Osteoblast (primary cell): ENCODE data around the gene ARHGEF11. TPM values are rescaled to one million over a fixed set of nuclear protein-coding genes. Genes with fewer than 3 reads are reported as not detected.
A peak's percentile ranks its signal among the peaks of the same experiment; 100 is the strongest.

Experiments used
- DNase-seq: peaks from one replicate; pipeline ENCODE4 v3.0.0; 2011; ENCODE audit warnings: low spot score, mixed read lengths; ENCODE audit not compliant: insufficient read length; ENCODE audit errors: missing footprints
- H2AFZ ChIP-seq: 2 replicates; pipeline ENCODE4 v1.6.0; 2011; ENCODE audit warnings: mild to moderate bottlenecking, low read length
- H3K27ac ChIP-seq: 2 replicates; pipeline ENCODE4 v1.5.1; 2011; ENCODE audit warnings: mild to moderate bottlenecking, low read depth, low read length, moderate library complexity
- H3K27me3 ChIP-seq: 2 replicates; pipeline ENCODE4 v1.6.0; 2012; ENCODE audit warnings: mild to moderate bottlenecking, control low read depth, inconsistent platforms, low read length, moderate library complexity; ENCODE audit not compliant: insufficient read depth
- H3K36me3 ChIP-seq: 2 replicates; pipeline ENCODE4 v1.5.1; 2011; ENCODE audit warnings: mild to moderate bottlenecking, low read length, control low read depth, moderate library complexity; ENCODE audit not compliant: insufficient read depth
- H3K4me1 ChIP-seq: 2 replicates; pipeline ENCODE4 v1.5.1; 2011; ENCODE audit warnings: mild to moderate bottlenecking, low read length, control low read depth, moderate library complexity; ENCODE audit not compliant: insufficient read depth
- H3K4me2 ChIP-seq: 2 replicates; pipeline ENCODE4 v1.6.0; 2011; ENCODE audit warnings: mild to moderate bottlenecking, low read length; ENCODE audit not compliant: insufficient read depth
- H3K4me3 ChIP-seq: fragments of 200-600 bp; sonication (generic); 3 replicates; pipeline ENCODE4 v1.5.1; 2012; ENCODE audit warnings: mild to moderate bottlenecking, low read length, inconsistent platforms; ENCODE audit not compliant: insufficient read depth
- H3K79me2 ChIP-seq: 2 replicates; pipeline ENCODE4 v1.6.0; 2012; ENCODE audit warnings: mild to moderate bottlenecking, low read length, control low read depth, inconsistent platforms; ENCODE audit not compliant: insufficient read depth
- H3K9me3 ChIP-seq: 2 replicates; pipeline ENCODE4 v1.5.1; 2011; ENCODE audit warnings: low read depth, low read length, control low read depth
- H4K20me1 ChIP-seq: 2 replicates; pipeline ENCODE4 v1.6.0; 2012; ENCODE audit warnings: mild to moderate bottlenecking, low read length, control low read depth; ENCODE audit not compliant: insufficient read depth
- small RNA-seq: library from RNA; depleted of rRNA; stranded (forward); fragments of <200 nt; gene quantifications from one replicate; pipeline ENCODE3, GENCODE V24; 2012
- total RNA-seq: library from RNA; depleted of rRNA; stranded (reverse); fragments of >200 nt; gene quantifications from 2 replicates; pipeline ENCODE4 v1.2.3, GENCODE V29; 2012
- TF ChIP-seq, protein P1 (sequence below): IDR thresholded peaks from 2 replicates; pipeline ENCODE4 v1.5.1; 2011; ENCODE audit warnings: mild to moderate bottlenecking, low read depth, low read length, moderate library complexity; ENCODE audit errors: extremely low read depth

ARHGEF11 gene
- total RNA-seq, 1 donor, result 50.3 TPM

DNA sequence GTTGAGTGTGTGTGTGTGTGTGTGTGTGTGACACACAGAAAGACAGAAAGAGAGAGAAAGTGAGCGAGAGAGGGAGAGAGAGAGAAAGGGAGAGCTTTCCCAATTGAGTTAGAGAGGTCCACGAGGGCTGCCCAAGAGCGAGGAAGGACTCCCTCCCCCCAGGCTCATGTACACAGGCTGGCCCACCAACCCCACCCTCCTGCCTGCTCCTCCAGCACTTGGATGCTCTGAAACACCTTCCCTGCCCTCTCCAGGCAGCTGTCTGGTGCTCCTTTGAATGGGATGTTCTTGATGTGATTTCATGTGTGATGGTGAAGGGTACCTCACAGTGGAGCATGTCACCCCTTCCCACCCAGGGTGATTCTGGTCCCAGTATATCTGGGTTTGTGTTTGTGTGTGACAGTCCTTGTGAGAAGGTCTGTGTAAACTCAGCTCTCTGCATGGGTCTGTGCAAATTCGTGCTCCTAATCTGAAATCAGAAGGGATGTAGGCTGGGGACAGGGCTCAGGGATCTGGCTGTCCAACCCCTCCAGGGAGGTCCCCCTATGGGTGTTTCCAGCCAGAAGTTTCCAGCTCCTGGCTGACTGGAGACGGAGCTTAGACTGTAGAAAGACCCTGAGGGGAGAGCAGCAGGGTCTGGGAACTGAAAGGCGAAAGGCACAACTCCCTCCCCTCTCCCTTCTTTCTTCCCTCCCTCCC lies 158.8 kb downstream of the ARHGEF11 start:
- Histone ChIP-seq H2AFZ (no peak overlapping the region), H3K36me3 (no peaks in the 10 kb centered on the region), H3K27ac (no peak overlapping the region), H3K9me3 (no peaks in the 10 kb centered on the region), H3K4me2 (no peak overlapping the region), H3K4me1 (no peaks in the 10 kb centered on the region), H3K4me3 (no peak overlapping the region), H3K27me3 (peaks cover 17% of the 10 kb centered on the region), H4K20me1 (no peaks in the 10 kb centered on the region), H3K79me2 (no peaks in the 10 kb centered on the region)
- TF ChIP-seq, protein P1, sequence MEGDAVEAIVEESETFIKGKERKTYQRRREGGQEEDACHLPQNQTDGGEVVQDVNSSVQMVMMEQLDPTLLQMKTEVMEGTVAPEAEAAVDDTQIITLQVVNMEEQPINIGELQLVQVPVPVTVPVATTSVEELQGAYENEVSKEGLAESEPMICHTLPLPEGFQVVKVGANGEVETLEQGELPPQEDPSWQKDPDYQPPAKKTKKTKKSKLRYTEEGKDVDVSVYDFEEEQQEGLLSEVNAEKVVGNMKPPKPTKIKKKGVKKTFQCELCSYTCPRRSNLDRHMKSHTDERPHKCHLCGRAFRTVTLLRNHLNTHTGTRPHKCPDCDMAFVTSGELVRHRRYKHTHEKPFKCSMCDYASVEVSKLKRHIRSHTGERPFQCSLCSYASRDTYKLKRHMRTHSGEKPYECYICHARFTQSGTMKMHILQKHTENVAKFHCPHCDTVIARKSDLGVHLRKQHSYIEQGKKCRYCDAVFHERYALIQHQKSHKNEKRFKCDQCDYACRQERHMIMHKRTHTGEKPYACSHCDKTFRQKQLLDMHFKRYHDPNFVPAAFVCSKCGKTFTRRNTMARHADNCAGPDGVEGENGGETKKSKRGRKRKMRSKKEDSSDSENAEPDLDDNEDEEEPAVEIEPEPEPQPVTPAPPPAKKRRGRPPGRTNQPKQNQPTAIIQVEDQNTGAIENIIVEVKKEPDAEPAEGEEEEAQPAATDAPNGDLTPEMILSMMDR, result no peak
- DNase-seq, result no peak

DNA sequence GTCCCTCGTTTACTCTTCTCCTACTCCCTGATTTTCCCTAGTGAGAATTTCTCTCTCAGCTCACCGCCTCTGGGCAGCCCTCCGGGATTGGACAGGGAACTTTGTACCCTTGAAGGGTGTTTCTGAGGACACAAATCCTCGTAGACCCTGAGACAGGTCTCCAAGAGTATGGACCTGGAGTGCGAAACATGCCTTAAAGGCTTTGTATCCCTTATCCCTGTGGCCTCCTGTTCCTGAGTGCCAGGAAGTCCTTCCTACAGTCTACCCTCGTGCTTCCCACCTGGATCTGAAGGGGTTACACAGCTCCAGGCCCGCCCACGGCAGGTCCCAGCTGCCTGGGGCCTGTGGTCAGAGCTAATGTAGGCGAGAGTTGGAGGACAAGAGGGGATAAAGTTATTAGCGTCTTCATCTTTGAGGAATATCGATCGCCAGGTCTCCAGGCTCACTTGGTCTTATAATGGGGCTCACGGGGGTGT lies 159.6 kb downstream of the ARHGEF11 start:
- DNase-seq, result no peak
- H3K27me3 ChIP-seq, result peaks cover 21% of the 10 kb centered on the region

DNA sequence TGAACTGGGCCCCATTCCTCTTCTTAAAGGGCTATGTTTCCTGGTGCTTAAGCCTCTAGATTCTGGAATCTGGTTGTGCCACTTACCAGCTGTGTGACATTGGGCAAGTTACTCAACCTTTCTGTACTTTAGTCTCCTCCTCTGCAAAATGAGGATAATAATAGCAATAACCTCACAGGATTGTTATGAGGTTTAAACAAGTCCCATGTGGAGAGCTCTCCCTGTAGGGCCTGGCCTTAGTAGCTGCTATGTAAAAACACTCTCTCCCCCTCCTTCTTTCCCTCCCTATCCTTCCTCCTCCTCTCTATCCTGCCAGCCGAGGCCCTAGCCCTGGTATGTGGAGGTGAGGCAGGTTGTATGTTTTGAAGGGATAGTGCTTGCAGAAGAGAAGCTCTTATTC lies 160.2 kb downstream of the ARHGEF11 start:
- TF ChIP-seq, protein P1, result no peak
- Histone ChIP-seq H3K4me3 (no peak overlapping the region), H3K4me2 (no peak overlapping the region), H3K9me3 (no peaks in the 10 kb centered on the region), H3K79me2 (no peaks in the 10 kb centered on the region), H3K27me3 (peaks cover 24% of the 10 kb centered on the region), H2AFZ (no peak overlapping the region), H3K27ac (no peak overlapping the region), H4K20me1 (no peaks in the 10 kb centered on the region), H3K4me1 (no peaks in the 10 kb centered on the region), H3K36me3 (no peaks in the 10 kb centered on the region)
- DNase-seq, result no peak

More for the DNA sequence above, 159.6 kb downstream of the ARHGEF11 start:
- H3K4me1 ChIP-seq, result no peaks in the 10 kb centered on the region
- no peak overlapping the region for H3K27ac ChIP-seq
- peak overlapping the region; percentile 35 for H2AFZ ChIP-seq
- no peaks in the 10 kb centered on the region for H3K9me3 ChIP-seq
- no peaks in the 10 kb centered on the region for H4K20me1 ChIP-seq
- TF ChIP-seq, protein P1, result no peak
- no peak overlapping the region for H3K4me2 ChIP-seq
- H3K4me3 ChIP-seq, result no peak overlapping the region
- H3K79me2 ChIP-seq, result no peaks in the 10 kb centered on the region
- no peaks in the 10 kb centered on the region for H3K36me3 ChIP-seq

Small RNAs within 50 kb of the gene (small RNA-seq; reads per million reads assigned to genes)
- gene MIR765 (0.52 reads per million), gene RN7SL612P (not detected)

Other genes with a start within 250 kb of the ARHGEF11 start
- 0.29 and 0.36 TPM in 2 replicates for gene SH2D2A, start 228.9 kb downstream of the ARHGEF11 start, total RNA-seq
- 0.29 and 0.36 TPM in 2 replicates for gene INSRR, start 186.6 kb downstream of the ARHGEF11 start, total RNA-seq
- 0.36 and 0.88 TPM in 2 replicates for gene NTRK1, start 184.9 kb downstream of the ARHGEF11 start, total RNA-seq
- gene PEAR1, start 152.0 kb downstream of the ARHGEF11 start, total RNA-seq, result 17.0 and 21.2 TPM in 2 replicates
- gene LRRC71, start 125.1 kb downstream of the ARHGEF11 start, total RNA-seq, result 0.36 and 0.59 TPM in 2 replicates
- gene ETV3L, start 54.1 kb upstream of the ARHGEF11 start, total RNA-seq, result not detected in 2 replicates
- 13.0 and 14.8 TPM in 2 replicates for gene ETV3, start 92.7 kb upstream of the ARHGEF11 start, total RNA-seq